Measurements from ENCODE around the gene ITIH1. TPM values are rescaled to one million over a fixed set of nuclear protein-coding genes. Genes with fewer than 3 reads are reported as not detected.

ITIH1 gene
- total RNA-seq, 1 experiment from 2014 or later = 0.26 TPM

- no peak for TF ChIP-seq SMAD4 (CRISPR knock-in tag; IDR thresholded peaks at IDR 0.05)
- no peak for TF ChIP-seq ZNF671 (CRISPR knock-in tag; IDR thresholded peaks at IDR 0.05)
- no peak for TF ChIP-seq ZNF281 (CRISPR knock-in tag; IDR thresholded peaks at IDR 0.05)
- no peak for TF ChIP-seq ETV6 (CRISPR knock-in tag; IDR thresholded peaks at IDR 0.05)
- TF ChIP-seq FOXP1 (CRISPR knock-in tag; IDR thresholded peaks at IDR 0.05; ENCODE audit: borderline replicate concordance) = no peak
- no peak for TF ChIP-seq HMGXB4 (CRISPR knock-in tag; IDR thresholded peaks at IDR 0.05)
- no peak for TF ChIP-seq ZNF396 (CRISPR knock-in tag; IDR thresholded peaks at IDR 0.05; ENCODE audit: borderline replicate concordance)
- no peak for TF ChIP-seq GABPB1 (CRISPR knock-in tag; IDR thresholded peaks at IDR 0.05)
- no peak for TF ChIP-seq PREB (CRISPR knock-in tag; IDR thresholded peaks at IDR 0.05; ENCODE audit: borderline replicate concordance)
- TF ChIP-seq CDX4 (CRISPR knock-in tag; IDR thresholded peaks at IDR 0.05; ENCODE audit: borderline replicate concordance) = no peak
- no peak for TF ChIP-seq SMAD3 (CRISPR knock-in tag; IDR thresholded peaks at IDR 0.05; ENCODE audit: borderline replicate concordance)
- no peak for TF ChIP-seq ZNF425 (CRISPR knock-in tag; conservative IDR thresholded peaks at IDR 0.05)
- no peak for TF ChIP-seq CREB1 (CRISPR knock-in tag; IDR thresholded peaks at IDR 0.05)
- TF ChIP-seq RORB (CRISPR knock-in tag; IDR thresholded peaks at IDR 0.05) = no peak
- H3K9me3 Mint-ChIP-seq = no peaks in the 10 kb centered on the region
- CTCF ChIA-PET = interaction anchor here (6.4 kb wide), 1 partner anchor 25 kb away, joined by 96 read pairs; the partner anchor contains the start of gene ITIH3
- peaks cover 12% of the 10 kb centered on the region for H3K4me1 Mint-ChIP-seq
- DNase-seq (ENCODE audit: low spot score) = no peak
- no peak overlapping the region for H3K4me3 Mint-ChIP-seq
- no peaks in the 10 kb centered on the region for H3K36me3 Mint-ChIP-seq
- no peak for ATAC-seq
- H3K27ac Mint-ChIP-seq = no peak overlapping the region
- H3K27me3 Mint-ChIP-seq (ENCODE audit: low read depth) = no peaks in the 10 kb centered on the region
- POLR2A ChIA-PET = no interaction called here
These were observed 40.5 kb downstream of the ITIH1 start for GRCh38 chr3:52817860-52818259.

GRCh38 chr3:52819936-52820335 is 42.5 kb downstream of the ITIH1 start:
- no peak for ATAC-seq
- Mint-ChIP-seq H3K4me1 (peaks cover 12% of the 10 kb centered on the region), H3K27me3 (ENCODE audit: low read depth) (no peaks in the 10 kb centered on the region)
- TF ChIP-seq ATF2 (CRISPR knock-in tag; IDR thresholded peaks at IDR 0.05; ENCODE audit: borderline replicate concordance, low read depth) (no peak), ZNF416 (CRISPR knock-in tag; IDR thresholded peaks at IDR 0.05) (no peak), MLX (CRISPR knock-in tag; IDR thresholded peaks at IDR 0.05) (no peak), FOXP1 (CRISPR knock-in tag; IDR thresholded peaks at IDR 0.05; ENCODE audit: borderline replicate concordance) (no peak), ZSCAN18 (CRISPR knock-in tag; IDR thresholded peaks at IDR 0.05) (no peak), MXD4 (CRISPR knock-in tag; IDR thresholded peaks at IDR 0.05; ENCODE audit: borderline replicate concordance) (no peak), HMGA2 (CRISPR knock-in tag; IDR thresholded peaks at IDR 0.05) (no peak), ESRRA (CRISPR knock-in tag; IDR thresholded peaks at IDR 0.05; ENCODE audit: borderline replicate concordance) (no peak), E2F4 (CRISPR knock-in tag; IDR thresholded peaks at IDR 0.05; ENCODE audit: borderline replicate concordance, low read depth) (no peak)

More at GRCh38 chr3:52819936-52820335, 42.5 kb downstream of the ITIH1 start:
- no peaks in the 10 kb centered on the region for H3K9me3 Mint-ChIP-seq
- H3K36me3 Mint-ChIP-seq = no peaks in the 10 kb centered on the region
- no peak overlapping the region for H3K27ac Mint-ChIP-seq
- ChIA-PET POLR2A (no interaction called here), CTCF (interaction anchor here (0.7 to 6.4 kb wide), 21 partner anchors 10 to 250 kb away, joined by 3 to 96 read pairs (median 8); partner anchors contain the start of genes GLT8D1, ITIH3, NEK4 and SPCS1)
- no peak for DNase-seq (ENCODE audit: low spot score)
- no peak overlapping the region for H3K4me3 Mint-ChIP-seq

Data from WTC11 (cell line).